ENCODE results near the gene MCTP2.

DNA sequence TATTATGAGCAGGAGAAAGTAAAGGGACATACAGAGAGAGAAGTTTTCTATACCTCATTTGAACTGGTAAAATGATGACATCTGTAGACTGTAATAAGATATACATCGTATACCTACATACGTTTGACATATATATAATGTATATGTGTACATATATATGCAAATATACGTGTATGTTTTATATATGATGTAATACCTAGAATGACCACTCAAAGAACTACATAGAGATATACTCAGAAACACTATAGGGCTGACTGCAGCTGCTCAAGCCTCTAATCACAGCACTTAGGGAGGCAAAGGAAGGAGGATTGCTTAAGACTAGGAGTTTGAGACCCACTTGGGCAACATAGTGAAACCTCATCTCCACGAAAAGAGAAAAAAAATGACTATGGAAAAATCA is 48.5 kb upstream of the MCTP2 start:
- TF ChIP-seq POLR2A (IDR thresholded peaks at IDR 0.05; ENCODE audit: control extremely low read depth in 1 of 2, low read depth in 2 of 2, low read length in 2 of 2) (no peak), POLR2AphosphoS5 (IDR thresholded peaks at IDR 0.05; ENCODE audit: low read depth, low read length) (no peak), CREB1 (IDR thresholded peaks at IDR 0.05) (no peak), CEBPB (IDR thresholded peaks at IDR 0.05; ENCODE audit: low read depth, low read length) (no peak), TCF12 (IDR thresholded peaks at IDR 0.05; ENCODE audit: low read depth, low read length) (no peak), BRCA1 (IDR thresholded peaks at IDR 0.05; ENCODE audit: low read depth, low read length) (no peak), NRF1 (IDR thresholded peaks at IDR 0.05; ENCODE audit: low read depth, low read length) (no peak), TEAD4 (IDR thresholded peaks at IDR 0.05; ENCODE audit: low read depth, low read length) (no peak)
- TF ChIP-seq, protein P1, sequence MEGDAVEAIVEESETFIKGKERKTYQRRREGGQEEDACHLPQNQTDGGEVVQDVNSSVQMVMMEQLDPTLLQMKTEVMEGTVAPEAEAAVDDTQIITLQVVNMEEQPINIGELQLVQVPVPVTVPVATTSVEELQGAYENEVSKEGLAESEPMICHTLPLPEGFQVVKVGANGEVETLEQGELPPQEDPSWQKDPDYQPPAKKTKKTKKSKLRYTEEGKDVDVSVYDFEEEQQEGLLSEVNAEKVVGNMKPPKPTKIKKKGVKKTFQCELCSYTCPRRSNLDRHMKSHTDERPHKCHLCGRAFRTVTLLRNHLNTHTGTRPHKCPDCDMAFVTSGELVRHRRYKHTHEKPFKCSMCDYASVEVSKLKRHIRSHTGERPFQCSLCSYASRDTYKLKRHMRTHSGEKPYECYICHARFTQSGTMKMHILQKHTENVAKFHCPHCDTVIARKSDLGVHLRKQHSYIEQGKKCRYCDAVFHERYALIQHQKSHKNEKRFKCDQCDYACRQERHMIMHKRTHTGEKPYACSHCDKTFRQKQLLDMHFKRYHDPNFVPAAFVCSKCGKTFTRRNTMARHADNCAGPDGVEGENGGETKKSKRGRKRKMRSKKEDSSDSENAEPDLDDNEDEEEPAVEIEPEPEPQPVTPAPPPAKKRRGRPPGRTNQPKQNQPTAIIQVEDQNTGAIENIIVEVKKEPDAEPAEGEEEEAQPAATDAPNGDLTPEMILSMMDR (IDR thresholded peaks at IDR 0.05; ENCODE audit: control extremely low read depth in 1 of 3, insufficient read depth in 1 of 3, low read depth in 1 of 3, low read length in 3 of 3): no peak
